SU-DHL-6 (cell line): ENCODE data around the gene FASTKD1.

Experiments
- EZH2phosphoT487 ChIP-seq: fragments of 200-600 bp; sonication (generic), shearing (Covaris generic); conservative IDR thresholded peaks from 2 replicates; pipeline ENCODE4 v1.6.1; 2018; ENCODE audit warnings: mild to moderate bottlenecking, antibody characterized with exemption, low read length, moderate library complexity, mixed read lengths
- TF ChIP-seq, protein P1 (sequence below): fragments of 200-600 bp; sonication (generic); IDR thresholded peaks from one replicate; pipeline ENCODE4 v1.5.1; 2017; ENCODE audit warnings: antibody characterized with exemption, mild to moderate bottlenecking, low read length, moderate library complexity; ENCODE audit not compliant: insufficient read depth, poor library complexity, severe bottlenecking

GRCh38 chr2:169512525-169512924, 61.1 kb downstream of the FASTKD1 start:
- TF ChIP-seq, protein P1, sequence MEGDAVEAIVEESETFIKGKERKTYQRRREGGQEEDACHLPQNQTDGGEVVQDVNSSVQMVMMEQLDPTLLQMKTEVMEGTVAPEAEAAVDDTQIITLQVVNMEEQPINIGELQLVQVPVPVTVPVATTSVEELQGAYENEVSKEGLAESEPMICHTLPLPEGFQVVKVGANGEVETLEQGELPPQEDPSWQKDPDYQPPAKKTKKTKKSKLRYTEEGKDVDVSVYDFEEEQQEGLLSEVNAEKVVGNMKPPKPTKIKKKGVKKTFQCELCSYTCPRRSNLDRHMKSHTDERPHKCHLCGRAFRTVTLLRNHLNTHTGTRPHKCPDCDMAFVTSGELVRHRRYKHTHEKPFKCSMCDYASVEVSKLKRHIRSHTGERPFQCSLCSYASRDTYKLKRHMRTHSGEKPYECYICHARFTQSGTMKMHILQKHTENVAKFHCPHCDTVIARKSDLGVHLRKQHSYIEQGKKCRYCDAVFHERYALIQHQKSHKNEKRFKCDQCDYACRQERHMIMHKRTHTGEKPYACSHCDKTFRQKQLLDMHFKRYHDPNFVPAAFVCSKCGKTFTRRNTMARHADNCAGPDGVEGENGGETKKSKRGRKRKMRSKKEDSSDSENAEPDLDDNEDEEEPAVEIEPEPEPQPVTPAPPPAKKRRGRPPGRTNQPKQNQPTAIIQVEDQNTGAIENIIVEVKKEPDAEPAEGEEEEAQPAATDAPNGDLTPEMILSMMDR = no peak
- TF ChIP-seq EZH2phosphoT487 = no peak
